ENCODE data around the gene WFDC2.

- TF ChIP-seq EP300 (IDR thresholded peaks at IDR 0.05; ENCODE audit: borderline replicate concordance) (no peak), MAX (IDR thresholded peaks at IDR 0.05) (no peak), TCF12 (IDR thresholded peaks at IDR 0.05; ENCODE audit: low read depth) (no peak), FOXM1 (IDR thresholded peaks at IDR 0.05; ENCODE audit: borderline replicate concordance, low read depth) (no peak)
Measured at GRCh38 chr20:45496166-45496565, 26.6 kb downstream of the WFDC2 start.
